Activated CD8-positive, alpha-beta memory T cell treated with anti-CD3 and anti-CD28 coated beads, Interleukin-2, amount 50 U/mL, for 1 hour (primary cell): ENCODE data around the gene RASAL3.
"Not testable (repeated sequence)": the region's sequence is repeated elsewhere in the genome, so short reads cannot be mapped to it uniquely, and the experiment has no call there.

Experiments used
- DNase-seq: peaks from one replicate; pipeline ENCODE4 v3.0.0-alpha.2; 2020; ENCODE audit errors: extremely low read depth

Gene RASAL3

DNA sequence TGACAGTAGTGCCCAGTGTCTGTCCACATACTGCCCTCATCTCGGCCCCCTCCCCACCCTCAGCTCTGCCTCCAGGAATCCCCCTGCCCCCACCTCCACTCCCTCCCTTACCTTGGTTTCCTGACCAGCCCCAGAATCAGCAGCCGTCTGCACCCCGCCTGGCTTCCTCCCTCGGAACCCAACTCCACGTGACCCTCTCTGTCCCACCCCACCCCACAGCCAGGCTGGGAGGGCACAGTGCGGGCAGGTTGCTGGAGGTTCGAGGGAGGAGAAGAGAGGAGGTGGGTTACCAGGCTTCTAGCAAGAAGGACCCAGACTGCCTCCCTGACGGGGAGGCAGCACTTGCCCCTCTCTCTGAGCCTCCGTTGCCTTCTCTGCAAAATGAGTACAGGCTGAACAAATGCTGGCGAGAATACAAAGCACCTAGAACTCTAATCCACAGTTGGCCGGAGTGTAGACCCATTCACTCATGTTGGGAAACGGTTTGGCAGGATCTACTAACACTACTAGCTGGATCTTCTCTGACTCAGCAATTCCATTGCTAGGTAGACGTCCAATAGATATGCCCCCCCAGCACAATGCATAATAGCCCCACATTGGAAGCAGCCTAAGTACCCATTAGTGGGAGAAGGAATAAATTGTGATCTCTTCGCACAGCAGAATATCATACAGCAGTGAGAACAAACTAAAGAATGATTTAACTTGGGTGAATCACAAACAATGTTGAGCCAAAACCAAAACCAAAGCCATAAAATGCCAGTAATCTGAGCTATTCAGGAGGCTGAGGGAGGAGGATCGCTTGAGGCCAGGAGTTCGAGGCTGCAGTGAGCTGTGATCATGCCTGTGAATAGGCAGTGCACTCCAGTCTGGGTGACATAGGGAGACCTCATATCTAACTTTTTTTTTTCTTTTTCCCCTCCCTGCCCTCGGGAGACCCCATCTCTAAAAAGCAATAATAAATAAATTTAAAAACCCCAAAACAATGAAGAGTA lies at the start of gene RASAL3:
Gene RASAL3, minus strand, starts transcription at position 151 of the 992 bp plus-strand sequence. CDS start 186 bp downstream, outside the sequence.
- peak; percentile 32 for DNase-seq

DNA sequence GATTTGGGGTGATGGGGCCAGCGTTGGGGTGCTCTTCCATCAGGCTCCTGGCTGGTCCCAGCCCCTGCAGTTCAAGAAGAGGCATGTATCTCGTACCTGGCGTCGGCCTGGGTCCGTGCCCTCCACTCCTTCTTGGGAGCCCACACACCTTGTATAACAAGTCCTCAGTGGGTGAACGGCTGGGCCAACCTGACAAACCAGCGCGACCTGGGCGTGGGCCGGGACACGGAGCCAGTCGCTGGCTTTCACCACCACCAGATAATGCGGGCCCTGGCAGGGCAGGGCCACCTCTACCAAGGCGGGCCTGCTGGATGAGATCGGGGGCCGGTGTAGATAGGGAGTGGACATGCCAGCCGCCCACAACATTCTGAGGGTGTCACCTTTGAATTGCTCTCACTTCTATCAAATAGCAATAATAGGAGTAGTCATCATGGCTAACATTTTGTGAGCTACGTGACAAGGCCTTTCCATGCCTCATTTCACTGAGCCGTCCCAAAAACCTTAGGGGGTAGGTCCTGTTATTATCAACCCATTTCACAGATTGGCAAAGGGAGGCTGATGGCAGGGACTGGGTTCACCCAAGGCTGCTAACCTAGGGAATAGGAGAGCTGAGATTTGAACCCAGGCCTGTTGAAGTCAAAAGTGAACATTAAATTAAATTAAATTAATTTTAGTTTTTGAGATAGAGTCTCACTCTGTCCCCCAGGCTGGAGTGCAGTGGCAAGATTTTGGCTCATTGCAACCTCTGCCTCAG lies 47.5 kb upstream of the RASAL3 start:
- no peak for DNase-seq

DNA sequence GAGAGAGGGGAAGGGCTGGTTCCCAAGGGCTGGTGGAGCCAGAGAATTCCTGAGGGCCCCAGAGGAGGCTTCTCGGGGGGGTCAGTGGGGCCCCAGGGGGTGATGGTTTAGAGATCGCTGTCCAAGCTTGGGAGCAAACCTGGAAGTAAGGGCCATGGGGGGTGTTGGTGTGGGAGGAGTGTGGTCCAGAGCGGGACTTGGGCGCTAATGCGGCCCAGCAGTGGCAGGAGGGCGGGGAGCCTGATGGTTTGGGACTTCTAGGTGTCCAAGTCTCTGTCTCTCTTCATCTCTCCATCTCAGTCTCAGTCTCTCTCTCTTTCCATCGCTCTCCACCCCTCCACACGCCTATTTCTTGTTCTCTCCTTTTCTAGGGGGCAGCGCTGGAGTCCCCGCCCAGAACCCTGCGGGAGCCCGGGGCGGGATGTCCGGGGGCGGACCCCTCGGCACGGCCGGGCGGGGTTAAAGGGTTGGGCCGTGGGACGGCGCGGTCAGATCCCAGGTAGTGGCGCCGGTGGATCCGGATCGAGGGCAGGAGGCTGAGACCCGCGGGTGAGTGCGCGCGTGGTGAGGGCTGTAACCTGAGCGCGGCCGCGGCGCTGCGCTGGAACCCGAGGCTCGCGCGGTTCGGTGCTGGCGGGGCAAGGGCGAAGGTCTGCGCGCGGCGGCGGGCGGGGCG lies 43.8 kb upstream of the RASAL3 start, which contains the start of gene CYP4F22:
Gene CYP4F22, plus strand, starts transcription at position 491 of the 676 bp plus-strand sequence. CDS start 16,812 bp downstream, outside the sequence.
- no peak for DNase-seq

DNA sequence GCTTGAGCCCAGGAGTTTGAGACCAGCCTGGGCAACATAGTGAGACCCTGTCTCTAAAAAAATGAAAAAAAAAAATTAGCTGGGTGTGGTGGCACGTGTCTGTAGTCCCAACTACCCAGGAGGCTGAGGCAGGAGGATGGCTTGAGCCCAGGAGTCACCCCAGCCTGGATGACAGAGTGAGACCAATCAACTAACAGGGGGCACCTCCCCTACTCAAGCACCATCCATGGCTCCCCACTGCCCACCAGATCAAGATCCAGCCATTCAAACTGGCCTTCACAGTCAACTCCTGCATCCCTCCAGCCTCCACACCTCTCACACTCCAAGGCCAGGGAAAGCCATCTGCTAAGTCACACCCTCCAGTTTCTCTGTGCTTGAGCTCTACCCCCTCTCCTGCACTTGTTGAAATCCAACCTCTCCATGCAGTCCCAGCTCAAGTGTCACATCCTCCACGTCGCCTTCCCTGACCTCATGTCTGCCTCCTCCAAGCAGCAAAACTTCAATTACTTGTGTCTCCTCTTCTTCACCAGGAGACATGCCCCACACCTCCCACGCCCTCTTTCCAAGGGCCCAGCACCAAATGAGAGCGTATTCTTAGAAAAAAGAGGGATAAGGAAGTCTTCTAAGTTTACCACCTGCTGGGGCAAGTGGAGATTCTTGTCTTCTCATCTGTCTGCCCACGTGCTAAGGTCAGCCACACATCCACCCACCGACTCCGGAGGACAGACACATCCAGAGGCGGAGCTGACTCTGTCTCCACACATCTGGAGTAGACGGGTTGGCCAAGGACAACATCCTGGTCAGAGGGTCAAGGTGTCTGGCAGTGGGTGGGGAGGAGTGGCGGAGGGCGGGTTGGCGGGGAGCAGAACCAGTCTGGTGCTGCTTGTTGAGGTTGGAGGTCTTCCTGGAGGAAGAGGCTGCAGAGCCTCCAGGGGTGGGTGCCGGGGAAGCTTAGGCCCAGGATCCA lies 43.0 kb upstream of the RASAL3 start:
- DNase-seq = no peak

DNA sequence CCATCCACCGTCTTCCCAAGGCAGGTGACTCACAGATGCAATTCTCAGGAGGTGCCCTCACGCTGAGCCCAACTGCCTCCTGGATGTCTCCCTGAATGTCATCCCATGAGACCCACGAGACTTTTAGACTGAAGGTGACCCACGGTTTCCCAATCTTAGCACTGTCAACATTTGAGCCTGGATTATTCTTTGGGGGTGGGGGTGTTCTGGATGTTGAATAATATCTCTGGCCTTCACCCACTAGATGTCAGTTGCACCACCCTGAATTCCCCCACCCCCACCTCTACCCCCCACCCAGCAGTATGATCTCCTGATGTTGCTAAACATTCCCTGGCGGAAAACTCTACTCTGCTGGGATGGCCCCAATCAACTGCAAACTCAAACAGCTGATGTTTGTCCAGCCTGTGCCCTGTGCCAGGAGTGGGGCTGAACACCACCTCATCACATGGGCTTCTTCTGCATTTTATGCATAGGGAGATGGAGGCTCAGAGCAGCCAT lies 41.8 kb upstream of the RASAL3 start:
- no peak for DNase-seq

DNA sequence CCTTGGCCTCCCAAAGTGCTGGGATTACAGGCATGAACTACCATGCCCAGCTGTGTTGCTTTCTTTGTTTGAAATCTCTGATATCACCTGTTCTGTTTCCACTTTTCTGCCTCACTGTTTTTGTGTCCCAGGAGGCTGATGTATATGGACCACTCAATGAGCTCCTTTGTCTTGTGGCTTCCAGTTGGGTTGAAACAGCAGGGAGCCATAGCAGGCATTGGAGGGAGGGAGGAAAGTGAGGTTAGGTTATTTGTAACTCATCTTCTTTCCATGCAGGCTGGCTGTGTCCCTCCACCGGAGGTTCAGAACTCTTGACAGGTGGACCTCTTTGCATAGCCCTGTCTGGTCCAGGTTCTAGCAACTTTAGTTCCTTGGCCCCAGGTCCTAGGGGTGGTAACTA lies 37.9 kb upstream of the RASAL3 start:
- DNase-seq = no peak

DNA sequence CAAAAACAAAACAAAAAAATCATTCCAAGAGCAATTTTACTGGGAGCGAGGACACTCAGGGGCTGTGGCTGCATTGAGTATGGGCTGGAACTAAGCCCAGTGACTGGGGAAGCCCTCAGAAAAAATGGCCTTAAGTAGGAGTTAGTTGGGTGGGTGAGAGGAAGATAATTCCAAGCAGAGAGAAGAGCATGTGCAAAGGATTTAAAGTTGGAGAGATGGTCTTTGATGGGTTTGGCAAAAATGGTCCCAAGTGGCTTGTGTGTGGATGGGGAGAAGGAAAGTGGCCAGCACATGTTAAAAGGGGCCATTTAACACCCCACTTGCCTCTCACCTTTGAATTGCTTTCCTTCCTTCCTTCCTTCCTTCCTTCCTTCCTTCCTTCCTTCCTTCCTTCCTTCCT lies 37.3 kb upstream of the RASAL3 start:
- no peak for DNase-seq

DNA sequence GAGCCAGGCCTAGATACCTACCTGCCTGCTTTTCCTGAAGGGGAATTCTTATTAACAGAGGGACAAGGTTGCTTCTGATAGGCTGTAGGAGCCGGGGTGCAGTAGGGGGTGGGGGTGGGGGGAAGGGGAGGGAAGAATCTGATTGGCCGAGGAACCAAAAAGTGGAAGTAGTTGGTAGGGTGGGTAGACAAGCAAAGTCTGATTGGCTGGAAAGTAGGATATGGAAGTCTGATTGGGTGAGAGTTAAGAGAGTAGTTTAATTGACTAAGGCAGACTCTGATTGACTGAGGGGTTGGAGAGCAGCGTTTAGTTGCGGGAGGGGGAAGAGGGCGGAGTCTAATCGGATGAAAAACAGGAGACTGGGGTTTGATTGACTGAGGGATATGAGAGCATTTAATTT lies 34.6 kb upstream of the RASAL3 start:
- no peak for DNase-seq

DNA sequence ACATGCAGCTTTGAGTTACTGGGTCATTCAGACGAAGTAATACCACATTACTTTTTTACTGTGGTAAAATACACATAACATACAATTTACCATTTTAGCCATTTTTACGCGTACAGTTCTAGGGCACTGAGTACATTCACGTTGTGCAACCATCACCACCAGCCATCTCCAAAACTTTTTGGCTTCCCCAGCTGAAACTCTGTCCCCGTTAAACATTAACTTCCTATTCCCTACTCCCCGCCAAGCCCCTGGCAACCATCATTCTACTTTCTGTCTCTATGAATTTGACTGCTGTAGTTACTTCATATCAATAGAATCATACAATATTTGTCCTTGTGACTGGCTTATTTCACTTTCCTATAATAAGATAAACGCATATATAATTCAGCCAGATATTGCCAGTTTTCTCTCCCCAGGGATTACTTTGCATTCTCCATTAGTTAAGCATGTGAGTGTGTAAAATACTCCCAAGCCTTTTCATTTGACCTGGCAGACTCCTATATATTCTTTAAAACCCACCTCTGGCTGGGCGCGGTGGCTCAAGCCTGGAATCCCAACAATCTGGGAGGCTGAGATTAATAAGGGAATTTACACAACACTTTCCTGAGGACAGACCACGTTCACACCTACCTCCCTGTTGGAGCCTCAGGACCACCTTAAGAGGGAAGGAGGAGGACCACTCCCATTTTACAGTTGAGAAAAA lies 34.0 kb upstream of the RASAL3 start:
- DNase-seq = no peak

DNA sequence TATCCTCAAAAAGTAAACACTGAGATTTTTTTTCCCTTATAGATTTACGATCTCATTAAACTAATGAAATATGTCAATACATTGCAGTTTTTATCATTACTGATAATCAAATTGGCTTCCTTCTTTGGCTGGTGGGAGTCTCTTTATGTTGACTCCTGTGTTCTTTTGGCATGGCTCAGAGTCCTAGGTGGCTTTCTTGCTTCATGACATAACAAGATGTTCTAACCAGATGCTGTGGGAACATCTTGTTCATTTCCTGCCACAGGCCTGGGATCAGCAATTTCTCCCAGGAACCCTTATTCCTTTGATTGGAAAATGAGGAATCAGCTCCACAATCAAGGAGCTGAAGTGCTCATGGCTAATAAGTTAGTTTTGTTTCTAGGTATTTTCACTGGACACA lies 30.8 kb upstream of the RASAL3 start:
- DNase-seq = no peak

DNA sequence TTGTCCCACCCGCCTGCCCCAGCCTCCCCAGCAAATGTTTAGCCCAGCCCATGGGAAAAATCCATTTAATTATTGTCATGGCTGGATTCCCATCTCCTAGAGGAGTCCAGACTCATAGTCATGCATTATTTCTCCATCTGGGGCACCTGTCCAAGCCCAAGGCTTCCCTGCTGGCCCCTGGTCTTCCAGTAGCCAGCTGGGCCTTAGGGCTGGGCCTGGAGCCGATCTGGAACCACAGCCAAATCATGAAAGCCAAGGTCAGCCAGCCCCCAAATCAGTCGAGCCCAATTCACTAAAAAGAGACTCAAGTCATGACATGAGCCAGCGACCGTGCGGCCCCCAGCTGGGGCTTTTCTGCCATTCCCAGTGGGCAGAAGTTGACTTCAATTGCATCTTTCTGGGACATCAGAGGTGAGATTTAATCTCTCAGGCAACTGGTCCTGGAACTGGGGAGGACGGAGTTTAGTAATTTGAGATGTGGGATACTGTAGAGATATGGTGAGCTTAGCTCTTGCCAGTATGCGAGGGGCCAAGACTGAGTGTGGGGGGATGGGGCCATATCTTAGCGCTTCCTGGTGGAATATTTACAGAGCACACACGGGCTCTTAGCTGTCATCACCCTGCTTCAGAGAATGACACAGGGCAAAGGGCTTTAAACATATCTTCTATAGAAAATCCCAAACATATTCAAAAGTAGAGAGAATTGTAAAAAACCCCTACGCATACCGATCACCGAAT lies 24.3 kb upstream of the RASAL3 start:
- no peak for DNase-seq

DNA sequence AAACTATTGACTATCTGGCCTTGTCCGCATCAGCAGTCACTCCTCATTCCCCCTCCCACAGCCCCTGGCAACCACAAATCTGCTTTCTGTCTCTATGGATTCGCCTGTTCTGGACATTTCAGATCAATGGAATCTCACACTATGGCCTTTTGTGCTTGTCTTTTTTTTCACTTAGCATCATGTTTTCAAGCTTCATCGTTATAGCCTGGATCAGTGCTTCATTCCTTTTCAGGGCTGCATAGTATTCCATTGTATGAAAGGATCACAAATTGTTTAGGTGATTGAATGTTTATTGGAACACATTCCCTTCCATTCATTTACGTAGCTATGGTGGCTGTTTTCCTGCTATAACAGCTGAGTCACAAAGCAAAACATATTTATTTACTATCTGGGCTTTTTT lies 22.7 kb upstream of the RASAL3 start:
- no peak for DNase-seq

DNA sequence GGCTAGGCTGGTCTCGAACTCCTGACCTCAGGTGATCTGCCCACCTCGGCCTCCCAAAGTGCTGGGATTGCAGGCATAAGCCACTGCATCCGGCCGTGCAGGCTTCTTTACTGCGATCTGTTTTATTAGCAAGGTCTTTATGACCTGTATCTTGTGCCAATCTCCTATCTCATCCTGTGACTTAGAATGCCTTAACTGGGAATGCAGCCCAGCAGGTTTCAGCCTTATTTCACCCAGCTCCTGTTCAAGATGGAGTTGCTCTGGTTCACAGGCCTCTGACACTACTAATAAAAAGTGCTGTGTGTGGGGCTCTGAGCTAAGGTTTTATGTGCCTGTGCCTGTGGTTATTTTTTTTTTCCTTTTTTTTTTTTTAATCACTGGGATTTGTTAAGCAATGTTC lies 21.4 kb upstream of the RASAL3 start:
- DNase-seq = not testable (repeated sequence)

DNA sequence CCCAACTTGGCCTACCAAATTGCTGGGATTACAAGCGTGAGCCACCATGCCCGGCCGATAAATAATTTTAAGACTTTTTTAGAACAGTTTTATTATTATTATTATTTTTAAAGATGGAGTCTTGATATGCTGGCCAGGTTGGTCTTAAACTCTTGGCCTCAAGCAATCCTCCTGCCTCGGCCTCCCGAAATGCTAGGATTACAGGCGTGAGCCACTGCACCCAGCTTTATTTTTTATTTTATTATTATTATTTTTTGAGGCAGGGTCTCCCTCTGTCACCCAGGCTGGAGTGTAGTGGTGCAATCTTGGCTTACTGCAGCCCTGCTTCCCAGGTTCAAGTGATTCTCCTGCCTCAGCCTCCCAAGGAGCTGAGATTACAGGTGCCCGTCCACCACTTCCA lies 16.7 kb upstream of the RASAL3 start:
- not testable (repeated sequence) for DNase-seq

DNA sequence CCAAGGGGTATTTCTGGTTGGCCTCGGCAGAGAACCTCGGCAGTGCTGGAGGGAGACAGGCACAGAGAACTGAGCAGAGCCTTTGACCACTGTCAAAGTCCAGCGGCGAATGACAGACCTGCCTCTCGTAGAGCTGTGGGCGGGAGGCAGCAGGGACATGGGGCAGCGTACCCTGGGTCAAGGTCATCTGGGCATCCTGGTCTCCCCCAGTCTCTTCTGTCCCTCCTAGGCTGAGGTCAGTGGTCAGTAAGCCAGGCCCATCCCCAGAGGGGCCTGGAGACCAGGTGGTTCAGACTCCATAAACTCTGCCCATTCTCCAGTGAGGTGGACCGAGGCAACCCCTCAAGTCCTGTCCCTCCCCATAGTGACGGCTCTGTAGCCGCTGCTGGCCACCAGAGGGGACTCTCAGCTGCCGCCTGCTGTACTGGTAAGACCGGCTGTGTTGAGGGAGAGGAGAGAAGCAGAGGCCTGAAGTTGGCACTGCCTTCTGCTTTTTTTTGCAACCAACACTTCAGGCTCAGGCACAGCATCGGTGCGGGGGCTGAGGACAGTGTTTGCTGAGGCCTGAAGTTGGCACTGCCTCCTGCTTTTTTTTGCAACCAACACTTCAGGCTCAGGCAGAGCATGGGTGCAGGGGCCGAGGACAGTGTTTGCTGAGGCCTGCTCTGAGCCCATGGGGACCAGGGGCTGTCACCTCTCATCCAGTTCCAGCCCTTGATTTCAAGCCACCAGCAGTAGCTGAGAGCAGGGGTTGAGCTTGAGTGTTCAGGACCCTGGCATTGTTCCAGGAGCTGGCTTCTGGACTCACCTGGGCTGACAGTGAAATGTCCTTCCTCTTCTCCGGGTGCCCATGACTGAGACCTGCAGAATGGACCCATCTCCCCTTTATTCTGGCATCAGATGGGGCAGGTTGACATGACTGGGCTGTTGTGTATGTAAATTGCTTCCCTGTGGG lies 15.3 kb upstream of the RASAL3 start, which contains the start of gene PGLYRP2:
Gene PGLYRP2, minus strand, starts transcription at position 111 of the 955 bp plus-strand sequence. CDS start 130 bp downstream, outside the sequence.
- no peak for DNase-seq

DNA sequence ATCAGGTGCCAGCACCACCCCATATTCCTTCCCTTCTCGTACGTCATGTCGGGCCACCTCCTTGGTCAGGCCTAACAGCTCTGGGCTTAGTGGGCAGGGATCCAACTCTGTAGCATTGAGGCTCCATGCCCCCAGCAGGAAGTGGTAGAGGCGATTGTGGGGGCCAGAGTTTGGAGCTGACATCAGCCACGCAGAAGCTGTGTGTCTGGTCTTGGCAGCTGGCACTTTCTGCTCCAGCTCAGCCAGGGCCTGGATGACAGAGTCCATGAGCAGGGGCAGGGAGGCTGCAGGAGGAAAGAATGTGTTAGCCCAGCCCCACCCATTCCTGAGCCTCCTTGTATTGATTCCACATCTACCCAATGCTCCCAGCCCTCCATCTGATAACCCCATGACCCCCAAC lies 12.0 kb upstream of the RASAL3 start:
- DNase-seq = no peak

DNA sequence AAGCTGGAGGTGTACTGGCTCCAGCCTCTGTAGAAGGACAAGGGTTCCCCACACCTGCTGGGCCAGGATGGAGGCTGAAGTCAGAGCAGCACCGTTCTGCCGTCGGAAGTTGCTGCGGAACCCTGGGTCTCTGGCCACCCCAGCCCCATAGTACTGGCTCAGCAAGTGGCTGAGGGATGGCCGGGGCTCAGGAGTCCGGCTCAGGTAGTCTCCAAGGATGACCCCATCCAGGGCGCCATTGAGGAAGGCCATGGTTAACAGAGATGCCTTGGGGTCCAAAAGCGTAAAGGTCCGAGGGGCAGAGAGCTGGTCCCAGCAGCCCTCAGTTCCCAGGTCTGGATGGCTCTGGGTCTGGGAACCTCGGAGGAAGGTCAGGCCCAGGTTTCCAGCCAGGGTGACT lies 11.3 kb upstream of the RASAL3 start:
- DNase-seq = no peak

DNA sequence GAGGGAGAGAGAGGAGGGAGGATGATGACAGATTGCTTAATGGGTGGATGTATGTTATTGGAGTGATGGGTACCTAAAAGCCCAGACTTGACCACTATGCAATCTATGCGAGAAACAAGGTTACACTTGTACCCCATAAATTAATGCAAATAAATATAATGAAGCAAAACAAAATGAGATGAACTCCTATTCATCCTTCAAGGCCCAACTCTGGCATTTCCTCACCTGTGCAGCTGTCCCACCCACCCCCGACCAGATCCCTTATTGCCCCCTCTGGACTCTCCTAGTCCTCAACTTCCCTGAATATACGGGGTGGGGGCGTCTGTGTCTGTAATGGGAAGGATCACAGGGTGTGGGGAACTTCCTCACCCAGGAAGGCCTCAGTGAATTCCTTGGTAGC lies 10.8 kb upstream of the RASAL3 start:
- no peak for DNase-seq
